GM21786 (cell line): ENCODE data around the gene HPSE.
"Not testable (repeated sequence)": the region's sequence is repeated elsewhere in the genome, so short reads cannot be mapped to it uniquely, and the experiment has no call there.

Experiments
- ATAC-seq: cut with Tn5 transposase; IDR thresholded peaks from one replicate; pipeline ENCODE4 v1.9.1; 2021; ENCODE audit not compliant: unreplicated experiment

The HPSE gene

DNA sequence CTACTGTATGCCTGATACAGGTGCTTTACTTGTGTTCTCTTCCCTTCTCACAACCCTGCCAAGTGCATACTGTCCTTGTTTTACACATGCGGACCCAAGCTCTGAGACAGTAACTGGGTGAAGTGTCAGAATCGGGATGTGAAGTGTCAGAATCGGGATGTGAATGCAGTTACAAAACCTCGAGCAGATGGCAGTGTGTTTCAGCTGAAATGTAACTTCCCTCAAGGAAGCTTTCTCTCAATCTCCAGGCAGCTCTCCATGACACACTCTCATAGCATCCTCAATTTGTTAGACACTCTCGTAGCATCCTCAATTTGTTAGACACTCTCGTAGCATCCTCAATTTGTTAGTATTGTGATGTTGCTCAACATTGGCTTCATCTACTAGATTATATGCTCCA, 1.1 kb upstream of the HPSE start:
- ATAC-seq = no peak

GRCh38 chr4:83331956-83332355, 2.7 kb downstream of the HPSE start:
- ATAC-seq = no peak

- no peak for ATAC-seq
Observed at GRCh38 chr4:83329521-83330110, 5.0 kb downstream of the HPSE start.

GRCh38 chr4:83328521-83329187, 6.0 kb downstream of the HPSE start:
- ATAC-seq = no peak

GRCh38 chr4:83326546-83326945, 8.1 kb downstream of the HPSE start:
- ATAC-seq = no peak

GRCh38 chr4:83325306-83325705, 9.3 kb downstream of the HPSE start:
- not testable (repeated sequence) for ATAC-seq

- no peak for ATAC-seq
Observed at GRCh38 chr4:83323136-83323535, 11.5 kb downstream of the HPSE start.

DNA sequence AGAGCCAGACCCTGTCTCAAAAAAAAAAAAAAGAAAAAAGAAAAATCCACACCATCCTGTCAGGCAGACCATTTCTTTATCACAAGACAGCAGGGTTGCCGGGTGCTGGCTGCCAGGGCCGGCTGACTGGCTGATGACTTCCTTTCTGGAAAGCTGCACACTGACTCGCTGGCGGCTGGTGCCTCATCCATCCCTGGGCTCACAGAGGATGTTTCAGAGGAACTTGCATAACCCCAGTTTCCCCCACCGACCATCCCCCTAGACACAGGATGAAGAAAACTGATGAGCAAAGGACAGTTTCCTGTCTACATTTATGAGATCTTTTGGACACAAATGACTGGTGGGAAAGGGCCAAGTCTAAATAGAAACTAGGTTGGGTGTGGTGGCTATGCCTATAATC, 14.1 kb downstream of the HPSE start:
- ATAC-seq = no peak

- ATAC-seq = no peak
Observed at GRCh38 chr4:83318666-83319065, 16.0 kb downstream of the HPSE start.

GRCh38 chr4:83317671-83318070, 17.0 kb downstream of the HPSE start:
- ATAC-seq = no peak

DNA sequence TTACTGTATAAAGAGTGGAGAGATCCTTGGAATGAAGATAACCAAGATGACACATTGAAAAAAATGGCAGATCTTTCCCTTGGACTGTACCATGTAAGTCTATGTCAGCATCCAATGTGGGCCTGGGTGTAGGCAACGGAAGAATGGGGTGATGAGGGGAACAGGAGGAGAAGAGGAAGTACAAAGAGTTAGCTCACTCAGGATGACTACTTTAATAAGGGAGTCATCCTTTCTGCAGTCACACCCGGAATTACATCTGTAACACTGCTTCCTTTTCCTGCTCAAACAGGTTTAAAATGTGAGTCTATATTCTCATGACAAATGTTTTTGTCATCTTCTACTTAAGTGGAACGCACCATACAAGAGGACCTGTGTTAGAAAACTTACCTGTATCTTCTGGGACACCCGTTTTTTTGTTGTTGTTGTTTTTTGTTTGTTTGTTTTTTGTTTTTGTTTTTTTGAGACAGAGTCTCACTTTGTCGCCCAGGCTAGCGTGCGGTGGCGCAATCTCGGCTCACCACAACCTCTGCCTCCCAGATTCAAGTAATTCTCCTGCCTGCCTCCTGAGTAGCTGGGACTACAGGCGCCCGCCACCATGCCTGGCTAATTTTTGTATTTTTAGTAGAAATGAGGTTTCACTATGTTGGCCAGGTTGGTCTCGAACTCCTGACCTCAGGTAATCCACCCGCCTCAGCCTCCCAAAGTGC, 18.0 kb downstream of the HPSE start:
- ATAC-seq = no peak

- no peak for ATAC-seq
Observed at GRCh38 chr4:83315341-83315870, 19.2 kb downstream of the HPSE start.

GRCh38 chr4:83308672-83309071, 26.0 kb downstream of the HPSE start:
- no peak for ATAC-seq

GRCh38 chr4:83307920-83308319, 26.7 kb downstream of the HPSE start:
- no peak for ATAC-seq

DNA sequence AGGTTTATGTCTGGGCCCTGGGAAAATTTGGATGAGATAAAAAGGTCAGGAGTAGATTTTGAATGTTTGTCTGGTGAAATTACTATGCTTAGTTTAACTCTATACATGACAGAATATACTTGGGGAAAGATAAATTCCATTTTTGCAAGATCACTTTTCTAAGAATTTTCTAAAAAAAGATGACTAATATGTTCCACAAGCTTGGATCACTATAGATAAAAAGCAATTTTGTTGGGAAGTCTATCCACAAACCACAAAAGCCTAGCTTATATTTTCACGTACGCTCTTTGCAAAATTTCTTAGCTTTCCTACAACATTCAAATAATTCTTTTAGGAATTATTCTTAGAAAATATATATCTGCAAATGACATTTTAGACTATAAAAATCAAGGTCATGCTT, 29.5 kb downstream of the HPSE start:
- ATAC-seq = no peak

- ATAC-seq = no peak
Observed at GRCh38 chr4:83297548-83298260, 36.9 kb downstream of the HPSE start.

DNA sequence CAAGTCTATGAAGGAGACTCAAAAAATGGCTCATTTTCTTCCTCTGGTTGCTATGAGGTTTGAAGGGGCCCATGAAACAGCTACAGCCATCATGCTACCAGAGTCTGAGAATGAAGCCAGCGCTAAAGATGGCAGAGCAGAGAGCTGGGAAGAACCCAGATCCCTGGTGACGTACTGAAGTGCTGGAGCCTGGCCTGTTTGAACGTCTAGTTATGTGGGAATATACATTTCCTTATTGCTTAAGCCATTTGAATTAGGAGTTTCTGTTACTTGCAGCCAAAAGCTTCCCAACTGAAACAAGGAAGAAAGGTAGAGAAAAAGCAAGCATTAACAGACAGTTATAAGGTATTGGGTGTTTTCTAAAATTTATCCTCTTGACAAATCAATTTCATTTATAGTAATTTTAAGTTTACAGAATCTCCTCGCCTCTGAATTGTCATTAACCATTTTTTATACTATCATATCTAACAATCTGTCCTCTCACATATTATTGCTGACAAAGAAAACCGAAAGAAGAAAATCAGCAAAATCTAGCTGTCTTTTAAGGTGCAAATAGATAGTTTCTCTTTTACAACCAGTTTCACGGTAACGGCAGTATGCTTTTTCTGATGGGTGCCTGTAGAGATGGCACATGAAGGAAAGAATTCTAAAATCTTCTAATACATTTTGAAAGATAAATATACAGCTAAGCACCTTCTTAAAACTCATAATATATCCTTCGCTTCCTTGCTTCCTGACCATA, 41.2 kb downstream of the HPSE start:
- no peak for ATAC-seq

DNA sequence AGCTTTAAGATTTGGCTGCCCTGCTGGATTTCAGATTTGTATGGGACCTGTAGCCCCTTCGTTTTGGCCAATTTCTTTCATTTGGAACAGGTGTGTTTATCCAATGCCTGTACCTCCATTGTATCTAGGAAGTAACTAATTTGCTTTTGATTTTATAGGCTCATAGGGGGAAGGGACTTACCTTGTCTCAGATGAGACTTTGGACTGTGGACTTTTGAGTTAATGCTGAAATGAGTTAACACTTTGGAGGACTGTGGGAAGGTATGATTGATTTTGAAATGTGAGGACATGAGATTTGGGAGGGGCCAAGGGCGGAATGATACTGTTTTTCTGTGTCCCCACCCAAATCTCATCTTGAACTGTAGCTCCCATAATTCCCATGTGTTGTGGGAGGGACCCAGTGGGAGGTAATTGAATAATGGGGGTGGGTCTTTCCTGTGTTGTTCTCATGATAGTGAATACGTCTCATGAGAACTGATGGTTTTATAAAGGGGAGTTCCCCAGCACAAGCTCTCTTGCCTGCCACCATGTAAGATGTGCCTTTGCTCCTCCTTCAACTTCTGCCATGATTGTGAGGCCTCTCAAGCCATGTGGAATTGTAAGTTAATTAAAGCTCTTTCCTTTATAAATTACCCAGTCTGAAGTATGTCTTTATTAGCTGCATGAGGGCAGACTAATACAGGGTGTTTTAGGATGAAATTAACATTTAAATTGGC, 44.4 kb downstream of the HPSE start:
- not testable (repeated sequence) for ATAC-seq

- ATAC-seq = not testable (repeated sequence)
Observed at GRCh38 chr4:83288381-83288780, 46.3 kb downstream of the HPSE start.

DNA sequence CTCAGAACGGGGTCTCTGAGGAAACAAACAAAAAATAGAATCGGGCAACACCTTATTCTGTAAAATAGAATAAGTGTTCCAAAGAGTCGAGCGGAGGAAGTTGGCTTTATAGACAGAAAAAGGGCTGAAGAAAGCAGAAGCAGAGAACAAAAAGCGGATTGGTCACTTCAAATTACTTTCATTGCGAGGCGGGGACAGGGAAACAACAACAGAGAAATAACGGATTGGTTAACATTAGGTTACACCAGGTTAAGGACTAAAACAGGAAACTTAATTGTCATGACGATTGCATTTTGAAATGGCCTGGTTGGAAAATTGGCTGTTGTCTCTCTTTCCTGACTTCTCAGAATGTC, 49.6 kb downstream of the HPSE start:
- ATAC-seq = no peak
